K562 (cell line): ENCODE measurements around the gene NUP155. TPM values are rescaled to one million over a fixed set of nuclear protein-coding genes. Genes with fewer than 3 reads are reported as not detected.
"Not testable (repeated sequence)": the region's sequence is repeated elsewhere in the genome, so short reads cannot be mapped to it uniquely, and the experiment has no call there.

Experiments
- ATAC-seq: fragments of 200-7000 bp; cut with Tn5 transposase; 3 replicates; pipeline ENCODE4 v1.9.1; 2020; ENCODE audit warnings: moderate library complexity
- BruUV-seq: library from RNA; stranded (reverse); fragments of 400-500 nt; replicated peaks from 2 replicates; lab custom pipeline; 2021; lab: Mats Ljungman, UMichigan
- CTCF ChIA-PET: fragments of 300-600 bp; formaldehyde crosslinking; extraction: SDS; loops from one replicate; lab custom pipeline; 2021; ENCODE audit warnings: low intra/inter-chr PET ratio; lab: Yijun Ruan, JAX
- POLR2A ChIA-PET: fragments of 300-600, 350-650 bp; sonication (Branson Sonifier 250); formaldehyde crosslinking; extraction: SDS; loops from one replicate; lab custom pipeline; 2021; ENCODE audit warnings: antibody characterized with exemption, inconsistent platforms; lab: Yijun Ruan, JAX
- DNase-seq, 4 experiments: peaks; one replicate each; pipeline versions ENCODE4 v3.0.0 to v3.0.0-alpha.2; 2011 to 2018; ENCODE audit warnings: low spot score in 3 of 4, mixed read lengths in 3 of 4; ENCODE audit errors: extremely low read depth in 1 of 4
- FAIRE-seq: peaks from 2 replicates; lab custom pipeline; 2011; peaks lifted over from hg19 to GRCh38; lab: Jason Lieb, UNC
- H2AFZ ChIP-seq: 2 replicates; pipeline ENCODE4 v1.6.0; 2011; ENCODE audit warnings: low read depth, low read length, control low read depth, inconsistent platforms
- H3K27ac ChIP-seq: fragments of 200-600 bp; 3 replicates; pipeline ENCODE4 v1.8.0; 2011; ENCODE audit warnings: low read depth, mild to moderate bottlenecking, control low read depth, inconsistent platforms, low read length, moderate library complexity, mixed read lengths; ENCODE audit errors: extremely low read depth
- H3K27me3 ChIP-seq, 2 experiments: fragments of 300-600 bp in 1 of 2; 2 replicates in 1 of 2; 3 replicates in 1 of 2; pipeline versions ENCODE4 v1.6.0 to v1.8.0; 2011; ENCODE audit warnings: inconsistent platforms in 2 of 2, low read length in 2 of 2, mild to moderate bottlenecking in 1 of 2, mixed read lengths in 1 of 2, moderate library complexity in 1 of 2; ENCODE audit not compliant: control insufficient read depth in 2 of 2, insufficient read depth in 2 of 2
- H3K36me3 ChIP-seq: fragments of 300-600 bp; 3 replicates; pipeline ENCODE4 v1.8.0; 2011; ENCODE audit warnings: mild to moderate bottlenecking, low read length, inconsistent platforms; ENCODE audit not compliant: control insufficient read depth, insufficient read depth
- H3K4me1 ChIP-seq, 2 experiments: fragments of 200-600 bp in 1 of 2; replicated peaks in 1 of 2; 2 replicates in 1 of 2; 3 replicates in 1 of 2; pipeline versions ENCODE4 v1.5.1 to v1.8.0; 2011; ENCODE audit warnings: inconsistent platforms in 2 of 2, low read length in 2 of 2, mild to moderate bottlenecking in 1 of 2, mixed read lengths in 1 of 2, moderate library complexity in 1 of 2; ENCODE audit not compliant: control insufficient read depth in 2 of 2, insufficient read depth in 2 of 2
- H3K4me2 ChIP-seq: 2 replicates; pipeline ENCODE4 v1.6.1; 2011; ENCODE audit warnings: low read length, control low read depth, inconsistent platforms, mixed read lengths; ENCODE audit not compliant: insufficient read depth
- H3K4me3 ChIP-seq: fragments of 200-600 bp; sonication (generic), shearing (Covaris generic); 2 replicates; pipeline ENCODE4 v1.5.1; 2016; ENCODE audit warnings: control low read depth, inconsistent platforms
- H3K79me2 ChIP-seq: fragments of 200-600 bp; 3 replicates; pipeline ENCODE4 v1.8.0; 2011; ENCODE audit warnings: low read length, inconsistent platforms; ENCODE audit not compliant: control insufficient read depth, insufficient read depth
- H3K9ac ChIP-seq, 2 experiments: 2 replicates each; pipeline versions ENCODE4 v1.6.0 to v1.6.1; 2011; ENCODE audit warnings: low read depth in 2 of 2, low read length in 2 of 2, control low read depth in 1 of 2, inconsistent platforms in 1 of 2, mild to moderate bottlenecking in 1 of 2, mixed read lengths in 1 of 2; ENCODE audit not compliant: insufficient read depth in 1 of 2
- H3K9me1 ChIP-seq: one replicate; pipeline ENCODE4 v1.6.0; 2011; ENCODE audit warnings: inconsistent platforms, mild to moderate bottlenecking, low read length, moderate library complexity; ENCODE audit not compliant: control insufficient read depth, insufficient read depth
- H3K9me3 ChIP-seq: replicated peaks from 2 replicates; pipeline ENCODE4 v1.5.1; 2011; ENCODE audit warnings: low read depth, low read length, inconsistent platforms; ENCODE audit not compliant: control insufficient read depth, insufficient read depth
- H4K20me1 ChIP-seq: replicated peaks from 2 replicates; pipeline ENCODE4 v1.6.1; 2011; ENCODE audit warnings: low read length, inconsistent platforms, mixed read lengths; ENCODE audit not compliant: control insufficient read depth, insufficient read depth
- FUS ChIP-seq: fragments of 200-400 bp; formaldehyde crosslinking; optimal IDR thresholded peaks from 2 replicates; pipeline ENCODE3; 2017; ENCODE audit warnings: low read depth, low read length
- NCOA1 ChIP-seq: fragments of 450-650 bp; IDR thresholded peaks from 2 replicates; pipeline ENCODE4 v1.6.1; 2016; ENCODE audit warnings: low read depth
- in situ Hi-C: fragments of 300-500 bp; cut with MboI; formaldehyde crosslinking; loops from 4 replicates; pipeline ENCODE4 v1.15.0; 2018; ENCODE audit warnings: inconsistent platforms, mixed read lengths
- intact Hi-C: fragments of 100-400 bp; cut with micrococcal nuclease; formaldehyde crosslinking; loops from 2 replicates; pipeline ENCODE4 v1.14.2; 2022
- polyA plus RNA-seq, 8 experiments: library from polyadenylated mRNA; depleted of rRNA in 4 of 8; stranded (reverse) in 5 of 8; unstranded in 3 of 8; fragments of >200 nt; fragmentation: Nextera tagmentation in 2 of 8; fragmentation: Illumina TruSeq in 1 of 8; extraction: Ambion mirVana in 2 of 8; extraction: Trizol in 1 of 8; gene quantifications; 2 replicates each; pipeline versions ENCODE4 v1.2.1 to v1.2.3, GENCODE V29; 2011 to 2014; ENCODE audit warnings: inconsistent platforms in 1 of 8, missing spikeins in 1 of 8
- total RNA-seq, 7 experiments: library from RNA; depleted of rRNA in 6 of 7; stranded (reverse); fragments of >200 nt in 6 of 7; fragmentation: Illumina TruSeq in 2 of 7; extraction: Trizol in 2 of 7; gene quantifications; 2 replicates each; pipeline versions ENCODE4 v1.2.1 to v1.2.3, GENCODE V29; 2011 to 2021; ENCODE audit warnings: low replicate concordance in 1 of 7
- TF ChIP-seq, protein P1 (sequence below), 2 experiments: IDR thresholded peaks; 2 replicates each; pipeline ENCODE4 v1.6.1; 2012; ENCODE audit warnings: improper control_type of control experiment in 2 of 2, low read depth in 2 of 2, low read length in 2 of 2, borderline replicate concordance in 1 of 2
- TF ChIP-seq, protein P2 (sequence below): fragments of 450-650 bp; IDR thresholded peaks from 2 replicates; pipeline ENCODE4 v1.7.0; 2016; ENCODE audit warnings: borderline replicate concordance

NUP155 gene
- total and polyA plus RNA-seq, 9 of the 15 experiments (the other 6 are each of a cell fraction or from before 2014, with no cell fraction given) = 39.3 to 130 (median 77.0) TPM

DNA sequence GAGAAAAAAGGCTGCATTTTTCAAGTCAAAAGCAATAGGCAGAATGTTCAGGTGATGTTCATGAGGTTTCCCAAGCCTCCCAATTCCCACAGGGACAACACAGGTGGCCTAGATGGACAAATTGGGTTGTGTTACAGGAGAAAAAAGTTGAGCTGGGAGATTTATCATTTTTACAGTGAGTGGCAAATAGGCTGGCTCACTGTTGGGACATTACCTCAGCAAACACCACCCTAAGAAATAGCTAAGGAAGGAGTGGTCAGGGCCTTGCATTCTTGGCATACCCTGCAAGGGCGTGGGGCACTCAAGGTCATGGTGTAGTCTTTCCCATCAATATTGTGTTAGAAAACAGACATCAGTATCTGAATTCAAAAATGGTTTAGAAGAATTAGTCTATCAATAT is 98.4 kb downstream of the NUP155 start (continued):
- TF ChIP-seq, protein P1, sequence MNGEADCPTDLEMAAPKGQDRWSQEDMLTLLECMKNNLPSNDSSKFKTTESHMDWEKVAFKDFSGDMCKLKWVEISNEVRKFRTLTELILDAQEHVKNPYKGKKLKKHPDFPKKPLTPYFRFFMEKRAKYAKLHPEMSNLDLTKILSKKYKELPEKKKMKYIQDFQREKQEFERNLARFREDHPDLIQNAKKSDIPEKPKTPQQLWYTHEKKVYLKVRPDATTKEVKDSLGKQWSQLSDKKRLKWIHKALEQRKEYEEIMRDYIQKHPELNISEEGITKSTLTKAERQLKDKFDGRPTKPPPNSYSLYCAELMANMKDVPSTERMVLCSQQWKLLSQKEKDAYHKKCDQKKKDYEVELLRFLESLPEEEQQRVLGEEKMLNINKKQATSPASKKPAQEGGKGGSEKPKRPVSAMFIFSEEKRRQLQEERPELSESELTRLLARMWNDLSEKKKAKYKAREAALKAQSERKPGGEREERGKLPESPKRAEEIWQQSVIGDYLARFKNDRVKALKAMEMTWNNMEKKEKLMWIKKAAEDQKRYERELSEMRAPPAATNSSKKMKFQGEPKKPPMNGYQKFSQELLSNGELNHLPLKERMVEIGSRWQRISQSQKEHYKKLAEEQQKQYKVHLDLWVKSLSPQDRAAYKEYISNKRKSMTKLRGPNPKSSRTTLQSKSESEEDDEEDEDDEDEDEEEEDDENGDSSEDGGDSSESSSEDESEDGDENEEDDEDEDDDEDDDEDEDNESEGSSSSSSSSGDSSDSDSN (IDR thresholded peaks at IDR 0.05; ENCODE audit: borderline replicate concordance in 1 of 2, low read depth in 2 of 2, low read length in 2 of 2) = no peak
- TF ChIP-seq, protein P2, sequence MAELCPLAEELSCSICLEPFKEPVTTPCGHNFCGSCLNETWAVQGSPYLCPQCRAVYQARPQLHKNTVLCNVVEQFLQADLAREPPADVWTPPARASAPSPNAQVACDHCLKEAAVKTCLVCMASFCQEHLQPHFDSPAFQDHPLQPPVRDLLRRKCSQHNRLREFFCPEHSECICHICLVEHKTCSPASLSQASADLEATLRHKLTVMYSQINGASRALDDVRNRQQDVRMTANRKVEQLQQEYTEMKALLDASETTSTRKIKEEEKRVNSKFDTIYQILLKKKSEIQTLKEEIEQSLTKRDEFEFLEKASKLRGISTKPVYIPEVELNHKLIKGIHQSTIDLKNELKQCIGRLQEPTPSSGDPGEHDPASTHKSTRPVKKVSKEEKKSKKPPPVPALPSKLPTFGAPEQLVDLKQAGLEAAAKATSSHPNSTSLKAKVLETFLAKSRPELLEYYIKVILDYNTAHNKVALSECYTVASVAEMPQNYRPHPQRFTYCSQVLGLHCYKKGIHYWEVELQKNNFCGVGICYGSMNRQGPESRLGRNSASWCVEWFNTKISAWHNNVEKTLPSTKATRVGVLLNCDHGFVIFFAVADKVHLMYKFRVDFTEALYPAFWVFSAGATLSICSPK = no peak
- TF ChIP-seq NCOA1 (no peak), FUS (no peak)

DNA sequence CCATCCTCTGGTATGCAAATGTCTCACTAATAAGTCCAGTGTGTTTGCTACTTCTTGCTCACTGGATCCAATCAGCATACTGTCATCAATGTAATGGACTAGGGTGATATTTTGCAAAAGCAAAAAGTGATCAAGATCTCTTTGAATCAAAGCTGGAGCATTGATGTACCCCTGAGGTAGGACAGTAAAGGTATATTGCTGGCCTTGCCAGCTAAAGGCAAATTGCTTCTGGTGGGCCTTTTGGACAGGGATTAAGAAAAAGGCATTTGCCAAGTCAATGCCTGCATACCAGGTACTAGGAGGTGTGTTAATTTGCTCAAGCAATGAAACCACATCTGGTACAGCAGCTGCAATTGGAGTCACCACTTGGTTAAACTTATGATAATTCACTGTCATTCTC is 102.8 kb downstream of the NUP155 start:
- intact Hi-C loops, H3K9me1 ChIP-seq, CTCF ChIA-PET: not testable (repeated sequence)

More for the DNA sequence above, 102.8 kb downstream of the NUP155 start:
- FAIRE-seq, H3K27ac ChIP-seq, H3K4me3 ChIP-seq, H3K79me2 ChIP-seq, H3K36me3 ChIP-seq, DNase-seq, H3K9me3 ChIP-seq, H3K4me1 ChIP-seq, H3K9ac ChIP-seq, H3K27me3 ChIP-seq, H2AFZ ChIP-seq, H3K4me2 ChIP-seq, ATAC-seq, in situ Hi-C loops, BruUV-seq, H4K20me1 ChIP-seq: not testable (repeated sequence)
- POLR2A ChIA-PET = interaction anchor here (0.7 to 1.7 kb wide), 3 partner anchors 11 to 22 kb away, joined by 3 to 4 read pairs (median 4); no protein-coding TSS in a partner anchor
